ENCODE data around the gene GK.
"Not testable (repeated sequence)": the region's sequence is repeated elsewhere in the genome, so short reads cannot be mapped to it uniquely, and the experiment has no call there.

GK gene

DNA sequence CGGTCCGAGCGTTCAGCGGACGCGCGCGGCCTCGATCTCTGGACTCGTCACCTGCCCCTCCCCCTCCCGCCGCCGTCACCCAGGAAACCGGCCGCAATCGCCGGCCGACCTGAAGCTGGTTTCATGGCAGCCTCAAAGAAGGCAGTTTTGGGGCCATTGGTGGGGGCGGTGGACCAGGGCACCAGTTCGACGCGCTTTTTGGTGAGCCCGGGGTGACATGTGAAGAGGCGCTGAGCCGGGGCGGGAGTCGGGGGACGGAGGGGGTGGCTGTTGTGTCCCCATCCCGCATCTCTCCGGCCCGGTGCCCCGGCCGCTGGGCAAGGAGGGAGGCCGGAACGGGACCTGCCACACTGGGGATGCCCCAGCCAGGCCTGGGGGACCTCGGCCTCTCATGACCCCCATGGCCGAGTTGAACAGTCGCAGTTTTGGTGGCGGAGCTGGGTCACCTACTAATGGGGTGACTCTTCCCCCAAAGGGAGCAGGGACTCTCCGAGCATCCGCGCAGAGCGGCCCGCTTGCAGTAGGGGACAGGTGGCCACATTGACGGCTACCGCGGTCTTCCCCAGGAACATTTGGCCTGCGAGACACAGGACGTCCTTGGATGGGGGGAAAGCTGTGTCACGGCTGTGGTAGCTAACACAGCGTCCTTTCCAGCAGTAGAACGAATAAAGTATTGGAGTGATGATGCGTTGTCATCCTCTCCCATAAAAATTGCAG, at the start of gene GK:
Gene GK, plus strand, starts transcription at position 9 of the 717 bp plus-strand sequence. Its CDS starts 115 bp downstream, at position 124.
- no peak for DNase-seq

DNA sequence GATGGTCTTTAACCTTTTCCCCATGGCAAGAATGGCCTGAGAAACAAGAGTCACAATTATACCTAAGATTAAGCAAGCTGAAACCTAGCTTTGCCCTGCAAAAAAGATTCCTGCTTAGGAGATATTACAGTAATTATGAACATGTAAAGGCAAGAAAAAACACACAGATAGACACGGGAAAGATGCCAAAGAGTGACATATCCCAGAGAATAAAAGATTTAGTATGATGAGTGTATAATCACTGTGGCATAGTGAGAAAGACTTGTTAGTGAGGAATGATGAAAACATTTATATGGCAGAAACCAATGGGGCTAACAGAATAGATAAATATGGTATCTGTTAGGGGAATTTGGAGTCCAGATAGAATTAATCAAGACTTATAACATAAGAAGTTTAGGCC, 46.1 kb upstream of the GK start:
- DNase-seq: no peak

DNA sequence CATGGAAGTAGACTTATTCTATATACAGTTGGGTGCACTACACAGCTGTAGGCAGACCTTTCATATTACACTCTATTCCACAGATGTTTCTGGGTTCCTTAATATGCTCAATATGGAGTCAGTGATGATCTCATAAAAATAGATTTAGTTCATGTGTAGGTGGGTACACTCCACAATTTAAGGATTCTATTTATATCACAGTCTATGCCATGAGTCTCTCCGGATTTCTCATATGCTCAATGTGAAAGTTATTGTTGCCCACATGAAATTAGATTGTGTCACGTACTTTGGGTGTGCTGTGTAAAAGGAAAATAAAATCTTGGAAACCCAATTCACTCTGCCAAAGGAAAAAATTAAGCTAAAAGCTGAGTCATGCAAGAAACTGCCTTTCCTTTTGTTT, 43.2 kb upstream of the GK start:
- no peak for DNase-seq

DNA sequence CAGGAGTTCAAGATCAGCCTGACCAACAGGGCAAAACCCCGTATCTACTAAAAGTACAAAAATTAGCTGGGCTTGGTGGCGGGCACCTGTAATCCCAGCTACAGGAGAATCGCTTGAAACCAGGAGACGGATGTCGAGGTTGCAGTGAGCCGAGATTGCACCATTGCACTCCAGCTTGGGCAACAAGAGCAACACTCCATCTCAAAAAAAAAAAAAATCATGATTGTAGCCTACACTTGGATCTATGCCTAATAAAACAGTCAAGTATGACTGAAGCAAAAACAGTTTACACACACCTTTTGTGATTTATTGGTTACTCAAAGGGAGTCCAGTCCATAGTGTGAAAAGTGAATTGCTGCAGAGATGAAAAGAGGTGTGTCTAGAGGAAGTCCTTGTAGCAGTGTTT, 41.0 kb upstream of the GK start:
- DNase-seq: no peak

DNA sequence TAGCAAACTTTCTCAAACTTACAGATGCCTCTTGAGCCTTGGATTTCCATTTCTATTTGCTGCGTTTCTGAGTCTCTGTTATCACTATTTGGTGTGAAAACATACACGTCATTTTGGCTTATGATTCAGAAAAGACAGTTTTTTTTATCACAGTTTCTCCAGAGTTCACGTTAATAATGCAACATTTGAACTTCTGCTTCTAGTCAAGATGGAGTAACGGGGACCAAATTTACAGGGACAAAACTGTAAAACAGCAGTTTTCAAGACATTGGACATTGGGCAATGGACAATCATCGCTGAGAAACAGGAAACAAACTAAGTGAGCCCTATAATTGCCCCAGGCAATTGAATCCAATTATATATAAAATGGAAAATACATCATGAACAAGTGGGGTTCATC, 39.5 kb upstream of the GK start:
- DNase-seq: peak; percentile 84

DNA sequence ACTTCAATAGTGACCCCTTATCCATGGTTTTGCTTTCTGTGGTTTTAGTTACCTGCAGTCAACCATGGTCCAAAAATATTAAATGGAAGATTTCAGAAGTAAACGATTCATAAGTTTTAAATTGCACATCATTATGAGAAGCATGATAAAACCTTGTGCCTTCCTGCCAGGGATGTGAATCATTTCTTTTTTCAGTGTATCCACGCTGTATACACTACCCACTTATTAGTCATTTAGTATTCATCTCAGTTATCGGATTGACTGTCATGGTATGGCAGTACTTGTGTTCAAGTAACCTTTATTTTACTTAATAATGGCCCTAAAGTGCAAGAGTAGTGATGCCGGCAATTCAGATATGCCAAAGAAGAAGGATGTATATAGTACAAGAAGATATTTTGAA, 38.0 kb upstream of the GK start:
- DNase-seq: no peak

DNA sequence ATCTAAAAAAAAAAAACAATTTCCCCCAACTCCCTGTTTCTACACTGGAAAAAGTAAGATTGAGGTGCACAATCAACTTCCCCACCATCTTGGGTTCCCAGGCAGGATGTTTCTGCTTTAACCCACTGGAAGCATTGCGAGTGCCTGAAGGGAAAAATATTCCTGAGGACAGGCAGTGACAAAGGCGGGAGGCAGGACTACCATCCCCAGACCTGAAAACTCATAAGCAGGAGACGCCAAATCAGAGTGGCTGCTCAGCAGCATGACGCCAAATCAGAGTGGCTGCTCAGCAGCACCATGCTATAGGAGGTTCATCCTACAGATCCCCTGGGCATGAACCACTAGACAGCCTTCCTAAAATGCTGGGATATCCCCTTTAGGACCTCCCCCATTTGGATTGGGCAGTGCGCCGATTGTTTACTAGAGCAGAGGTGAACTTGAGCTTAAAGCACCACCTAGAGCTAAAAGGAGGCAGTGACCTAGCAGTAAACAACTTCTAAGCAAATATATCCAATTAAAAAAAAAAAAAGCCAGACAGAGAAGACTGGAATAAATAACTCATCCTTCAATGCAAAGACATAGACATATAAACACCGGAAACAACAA, 35.0 kb upstream of the GK start:
- DNase-seq: no peak

DNA sequence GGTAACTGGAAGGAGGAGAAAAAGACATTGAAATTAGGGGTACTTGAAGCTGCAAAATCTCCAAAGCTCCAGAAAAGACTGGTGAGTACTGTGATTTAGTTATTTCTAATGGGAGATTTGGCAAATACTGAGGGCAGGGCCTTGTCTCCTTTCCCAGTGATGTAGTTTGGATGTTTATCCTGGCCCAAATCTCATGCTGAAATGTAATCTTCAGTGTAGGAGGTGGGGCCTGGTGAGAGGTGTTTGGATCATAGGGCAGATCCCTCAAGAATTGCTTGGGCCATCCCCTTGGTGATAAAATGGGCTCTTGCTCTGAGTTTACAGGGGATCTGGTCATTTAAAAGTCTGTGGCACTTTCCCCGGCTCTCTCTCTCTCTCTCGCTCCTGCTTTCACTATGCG, 33.1 kb upstream of the GK start:
- no peak for DNase-seq

DNA sequence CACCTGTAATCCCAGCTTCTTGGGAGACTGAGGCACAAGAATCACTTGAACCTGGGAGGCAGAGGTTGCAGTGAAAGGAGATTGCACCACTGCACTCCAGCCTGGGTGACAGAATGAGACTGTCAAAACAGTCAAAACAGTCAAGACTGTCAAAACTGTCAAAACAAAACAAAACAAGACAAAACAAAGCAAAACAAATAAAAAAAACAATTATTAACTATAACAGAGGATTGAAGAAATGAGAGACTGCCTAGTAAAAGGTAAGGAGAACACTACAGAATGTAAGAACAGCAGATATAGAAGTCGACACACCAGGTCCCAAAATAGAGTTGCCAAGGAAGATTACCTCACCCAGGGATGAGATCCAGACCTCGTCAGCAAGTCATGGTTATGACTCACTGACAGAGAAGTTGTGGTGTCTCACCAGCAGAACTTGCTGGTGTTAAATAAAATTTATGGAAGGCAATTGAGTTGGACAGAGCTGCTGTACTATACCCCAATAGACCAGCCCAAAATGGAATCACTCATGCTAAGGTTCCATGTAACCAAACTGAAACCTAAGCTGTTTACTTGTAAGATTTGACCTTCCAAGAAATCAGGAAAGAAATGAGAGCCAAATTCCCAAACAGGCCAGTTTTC, 32.1 kb upstream of the GK start:
- DNase-seq: peak; percentile 18 to 53

DNA sequence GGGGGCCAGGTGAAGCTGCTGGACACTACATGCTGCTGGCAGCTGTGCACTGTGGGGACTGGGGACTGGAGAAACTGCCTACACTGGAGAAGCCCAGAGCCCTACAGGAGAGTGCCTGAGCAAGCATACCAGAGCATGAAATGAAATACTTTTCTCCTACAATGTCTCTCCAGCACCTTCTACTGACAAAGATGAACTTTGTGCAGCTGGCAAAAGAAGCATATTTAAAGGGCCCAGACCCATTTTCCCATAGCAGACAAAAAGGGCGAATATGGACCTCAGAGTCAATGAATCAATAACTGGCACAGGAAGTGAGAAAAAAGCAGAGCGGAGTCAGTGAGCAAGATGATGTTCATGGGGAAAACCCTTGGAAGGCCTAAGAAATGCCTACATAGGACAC, 30.9 kb upstream of the GK start:
- DNase-seq: no peak

DNA sequence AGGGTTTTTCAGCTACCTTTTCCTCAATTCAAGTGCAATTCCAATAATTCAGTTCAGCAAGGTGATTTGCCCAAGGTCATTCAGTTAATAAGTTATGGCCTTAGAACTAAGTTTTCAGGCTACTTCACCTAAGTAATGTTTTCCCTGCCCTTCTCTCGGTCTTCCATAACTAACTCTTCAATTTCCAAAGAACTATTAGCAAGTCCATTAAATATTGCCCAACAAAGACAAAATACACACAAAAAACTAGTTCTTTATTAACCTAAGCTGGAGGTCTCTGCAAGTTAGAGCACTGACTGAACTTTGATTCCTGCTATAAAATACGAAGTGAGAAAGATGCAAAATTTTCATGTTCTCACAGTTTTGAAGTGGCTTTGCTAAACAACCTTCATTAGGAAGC, 26.8 kb upstream of the GK start:
- DNase-seq: no peak

DNA sequence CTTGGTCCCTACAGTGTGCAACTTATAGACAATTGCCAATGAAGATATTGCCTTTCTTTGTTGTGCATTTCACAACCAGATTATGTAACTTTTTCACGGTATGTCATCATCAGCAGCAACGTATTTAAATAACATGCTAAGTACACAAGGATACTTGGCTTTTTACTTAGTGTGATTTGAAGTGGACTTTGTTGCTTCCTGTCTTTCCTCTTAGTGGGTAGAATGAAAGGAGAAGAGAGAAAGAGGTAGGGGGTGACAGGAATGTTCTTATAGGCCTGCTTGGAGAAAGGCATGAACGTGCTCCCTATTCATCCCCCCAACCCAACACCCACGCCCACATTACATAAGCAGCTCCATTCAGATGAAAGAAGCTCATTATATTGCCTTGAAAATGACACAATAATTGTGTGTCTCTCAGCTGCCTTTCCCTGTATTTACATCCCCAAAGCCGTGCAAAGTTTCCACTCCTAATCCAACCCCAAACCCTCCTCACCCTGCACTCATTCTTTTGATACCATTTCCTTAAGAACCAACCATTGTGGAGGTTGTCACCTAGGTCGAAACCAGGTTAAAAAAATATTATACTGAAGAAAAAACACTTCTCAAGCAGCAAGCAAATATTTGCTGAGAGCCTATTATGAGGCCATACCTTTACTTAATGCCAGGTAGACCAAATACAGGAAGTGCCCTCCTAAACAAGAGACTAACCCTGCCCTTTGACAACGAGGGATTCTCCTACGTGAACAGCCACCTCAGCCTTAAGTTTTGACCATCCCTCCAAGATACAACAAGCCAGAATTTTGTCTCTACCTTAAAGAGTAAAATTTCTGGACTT, 25.2 kb upstream of the GK start:
- DNase-seq: no peak

DNA sequence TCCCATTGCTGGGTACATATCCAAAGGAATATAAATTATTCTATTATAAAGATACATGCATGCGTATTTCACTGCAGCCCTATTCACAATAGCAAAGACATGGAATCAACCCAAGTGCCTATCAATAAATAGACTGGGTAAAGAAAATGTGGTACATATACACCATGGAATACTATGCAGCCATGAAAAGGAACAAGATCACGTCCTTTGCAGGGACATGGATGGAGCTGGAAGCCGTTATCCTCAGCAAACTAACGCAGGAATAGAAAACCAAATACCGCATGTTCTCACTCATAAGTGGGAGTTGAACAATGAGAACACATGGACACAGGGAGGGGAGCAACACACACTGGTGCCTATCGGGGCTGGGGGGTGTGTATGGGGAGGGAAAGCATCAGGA, 19.2 kb upstream of the GK start:
- not testable (repeated sequence) for DNase-seq

DNA sequence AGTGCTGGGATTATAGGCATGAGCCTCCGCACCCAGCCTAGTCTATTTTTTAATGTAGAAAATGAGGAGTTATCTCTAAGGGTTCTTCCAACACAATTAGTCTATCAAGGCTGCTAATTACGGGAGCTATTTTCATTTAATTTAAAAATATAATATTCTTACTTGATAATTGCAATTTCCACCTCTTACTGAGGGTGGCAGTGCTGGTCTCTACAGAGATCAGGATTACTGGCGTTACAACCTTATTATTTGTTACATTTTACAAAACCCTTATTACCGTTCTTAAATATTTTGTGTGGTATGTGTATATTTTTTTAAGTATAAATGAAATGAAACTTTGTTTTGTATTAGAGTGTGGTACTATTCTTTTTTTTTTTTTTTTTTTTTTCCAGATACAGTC, 17.6 kb upstream of the GK start:
- DNase-seq: peak in 1 of 2 experiments; percentile 35

DNA sequence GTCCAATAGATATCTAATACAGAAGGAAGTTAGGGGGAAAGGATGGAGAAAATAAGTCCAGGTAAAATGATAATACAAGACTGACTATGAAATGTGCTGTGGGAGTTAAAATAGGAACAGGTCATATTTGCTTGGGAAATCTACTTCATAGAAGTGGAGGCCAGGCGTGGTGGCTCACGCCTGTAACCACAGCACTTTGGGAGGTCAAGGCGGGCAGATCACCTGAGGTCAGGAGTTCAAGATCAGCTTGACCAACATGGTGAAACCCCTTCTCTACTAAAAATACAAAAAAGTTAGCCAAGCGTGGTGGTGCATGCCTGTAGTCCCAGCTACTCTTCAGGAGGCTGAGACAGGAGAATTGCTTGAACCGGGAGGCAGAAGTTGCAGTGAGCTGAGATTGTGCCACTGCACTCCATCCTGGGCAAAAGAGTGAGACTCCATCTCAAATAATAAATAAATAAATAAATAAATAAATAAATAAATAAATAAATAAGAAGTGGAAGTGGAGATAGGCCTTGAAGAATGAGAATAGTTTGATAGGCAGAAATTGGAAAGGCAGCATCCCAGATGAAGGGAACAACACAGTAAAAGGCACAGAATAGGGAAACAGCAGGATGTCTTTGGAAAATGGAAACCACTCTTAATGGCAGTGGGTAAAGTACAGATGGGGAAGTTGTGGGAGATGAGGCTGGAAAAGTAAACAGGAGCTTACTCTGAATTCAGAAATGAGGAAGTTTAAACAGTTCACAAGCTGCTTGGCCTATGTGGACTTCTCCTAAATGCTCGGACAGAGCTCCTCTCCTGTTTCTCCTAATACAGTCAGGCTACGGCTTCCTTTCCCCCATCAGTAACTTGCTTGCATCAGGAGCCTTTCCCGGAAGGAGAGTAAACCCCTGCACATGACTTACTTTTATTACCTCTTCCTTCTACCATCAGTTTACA, 15.1 kb upstream of the GK start:
- peak; percentile 34 to 61 for DNase-seq

DNA sequence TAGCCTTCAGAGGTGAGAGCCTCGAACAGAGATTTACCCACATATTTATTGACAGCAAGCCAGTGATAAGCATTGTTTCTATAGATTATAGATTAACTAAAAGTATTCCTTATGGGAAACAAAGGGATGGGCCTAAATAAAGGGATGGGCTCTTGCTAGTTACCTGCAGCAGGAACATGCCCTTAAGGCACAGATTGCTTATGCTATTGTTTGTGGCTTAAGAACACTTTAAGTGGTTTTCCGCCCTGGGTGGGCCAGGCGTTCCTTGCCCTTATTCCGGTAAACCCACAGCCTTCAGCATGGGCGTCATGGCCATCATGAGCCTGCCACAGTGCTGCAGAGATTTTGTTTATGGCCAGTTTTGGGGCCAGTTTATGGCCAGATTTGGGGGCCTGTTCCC, 13.5 kb upstream of the GK start:
- not testable (repeated sequence) for DNase-seq

DNA sequence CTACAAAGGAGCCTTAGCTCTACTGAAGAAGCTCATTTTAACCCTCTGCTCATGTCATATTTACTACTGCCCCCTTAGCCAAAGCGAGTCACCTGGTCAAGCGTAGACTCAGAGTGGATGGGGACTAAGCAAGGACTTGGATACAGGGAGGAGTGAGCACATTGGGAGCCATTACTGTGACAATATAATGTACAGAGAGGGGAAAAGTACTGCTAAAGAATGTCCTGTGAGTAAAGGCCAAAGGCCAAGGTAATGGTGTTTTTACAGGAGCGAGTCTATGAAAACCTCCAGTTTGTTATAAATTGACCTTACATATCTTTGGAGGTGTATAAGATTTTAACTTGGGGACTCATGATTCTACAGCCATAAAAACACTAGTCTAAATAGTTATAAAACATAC, 10.6 kb upstream of the GK start:
- no peak for DNase-seq

DNA sequence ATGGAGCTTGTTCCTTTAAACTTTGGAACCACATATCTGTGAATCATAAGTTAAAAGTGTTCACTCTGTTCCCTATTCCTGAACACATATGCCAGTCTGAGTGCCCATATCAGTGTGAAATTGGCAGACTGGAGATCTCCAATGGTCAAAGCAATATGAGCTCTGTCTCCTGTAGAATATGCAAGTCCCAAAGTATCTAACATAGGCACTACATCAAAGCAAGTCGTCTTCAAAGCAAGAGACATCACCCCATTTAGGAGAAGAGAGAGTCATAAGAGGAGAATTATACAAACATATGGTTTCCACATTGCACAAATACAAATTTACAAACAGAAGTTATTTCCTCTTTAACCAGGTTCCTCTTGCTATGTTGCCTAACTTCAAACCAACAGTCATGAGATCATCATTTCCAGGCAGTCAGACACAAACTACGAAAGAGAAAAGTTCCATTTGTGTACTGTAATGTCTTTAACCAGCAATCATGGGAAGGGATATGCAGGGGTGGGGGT, 9.9 kb upstream of the GK start:
- DNase-seq: peak; percentile 67 to 82

DNA sequence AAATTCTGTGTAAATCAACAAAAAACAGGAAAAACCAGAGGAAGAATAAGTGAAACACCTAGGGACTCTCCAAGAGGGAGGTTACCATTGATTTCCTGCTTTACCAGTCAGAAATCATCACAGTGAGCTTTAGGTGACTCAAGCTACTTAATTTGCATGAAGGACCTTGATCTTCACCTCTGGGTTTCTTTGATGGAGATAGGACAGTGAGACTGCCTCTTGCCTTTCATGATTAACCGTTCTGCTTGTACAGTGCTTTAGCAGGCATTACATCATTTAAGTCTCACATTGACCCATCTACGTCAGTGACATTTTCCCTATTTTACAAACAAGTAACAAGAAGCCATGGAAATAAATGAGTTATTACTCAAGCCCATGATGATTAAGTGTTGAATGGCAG, 3.4 kb upstream of the GK start:
- no peak for DNase-seq

DNA sequence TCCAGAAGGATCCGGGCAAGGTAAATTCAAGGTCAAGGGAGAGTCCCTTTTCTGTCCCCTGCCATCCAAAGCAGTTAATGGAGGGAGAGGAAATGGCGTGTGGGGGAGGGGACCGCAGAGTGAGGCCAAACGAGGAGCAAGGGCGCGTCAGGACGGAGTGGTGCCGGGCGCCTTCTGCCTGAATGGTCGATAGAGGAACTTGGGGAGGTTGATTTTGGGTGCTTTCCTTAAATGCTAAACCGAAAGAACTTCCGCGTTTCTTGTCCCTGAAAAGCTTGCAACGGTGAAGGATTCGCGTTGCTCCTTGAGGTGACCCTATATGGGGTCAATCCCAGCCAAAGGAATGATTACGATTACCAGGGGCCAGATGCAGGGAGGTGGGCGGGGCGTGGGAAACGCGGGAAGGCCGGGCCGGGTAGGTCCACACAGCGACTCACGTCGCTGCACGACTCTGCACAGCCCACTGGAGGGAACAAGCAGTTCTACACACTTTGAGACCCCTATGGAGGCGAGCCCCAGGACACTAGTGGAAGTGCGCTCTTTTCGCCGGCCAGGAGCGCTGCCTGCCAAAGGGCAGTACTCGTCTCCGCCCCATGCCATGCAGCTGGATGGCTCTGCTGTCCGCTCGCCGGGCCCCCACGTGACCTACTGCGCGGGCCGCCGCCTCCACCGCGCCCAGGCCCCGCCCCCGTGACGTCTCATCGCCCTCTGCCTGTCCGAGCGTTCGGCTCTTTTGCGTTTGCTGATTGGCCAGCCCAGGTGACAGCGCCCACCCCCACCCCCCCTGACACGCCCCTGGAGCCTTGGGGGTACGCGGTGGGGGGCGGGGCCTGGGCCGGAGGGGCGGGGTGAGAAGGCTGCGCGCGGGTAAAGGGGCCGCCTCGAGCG, 452 bp upstream of the GK start:
- peak; percentile 72 to 73 for DNase-seq

DNA sequence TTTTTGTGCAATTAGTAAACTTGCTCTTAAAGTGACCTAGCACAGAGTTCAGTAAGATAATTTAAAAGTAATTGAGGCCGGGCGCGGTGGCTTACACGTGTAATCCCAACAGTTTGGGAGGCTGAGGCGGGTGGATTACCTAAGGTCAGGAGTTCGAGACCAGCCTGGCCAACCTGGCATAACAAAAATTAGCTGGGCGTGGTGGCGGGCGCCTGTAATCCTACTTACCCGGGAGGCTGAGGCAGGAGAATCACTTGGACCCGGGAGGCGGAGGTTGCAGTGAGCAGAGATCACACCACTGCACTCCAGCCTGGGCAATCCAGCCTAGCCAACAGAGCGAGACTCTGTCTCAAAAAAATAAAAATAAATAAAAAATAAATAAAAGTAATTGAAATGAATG, 1.2 kb downstream of the GK start:
- DNase-seq: not testable (repeated sequence)
